Stimulated activated CD4-positive, alpha-beta T cell treated with anti-CD3 and anti-CD28 coated beads, Interleukin-1b, Interleukin-23, amount 100 ng/mL, for 1 hour (primary cell): ENCODE results near the gene XYLT2.
"Not testable (repeated sequence)": the region's sequence is repeated elsewhere in the genome, so short reads cannot be mapped to it uniquely, and the experiment has no call there.

Experiments used
- DNase-seq, 2 donors: peaks; one replicate each; pipeline ENCODE4 v3.0.0-alpha.2; 2020; ENCODE audit warnings: low read depth in 2 of 2

XYLT2 gene

DNA sequence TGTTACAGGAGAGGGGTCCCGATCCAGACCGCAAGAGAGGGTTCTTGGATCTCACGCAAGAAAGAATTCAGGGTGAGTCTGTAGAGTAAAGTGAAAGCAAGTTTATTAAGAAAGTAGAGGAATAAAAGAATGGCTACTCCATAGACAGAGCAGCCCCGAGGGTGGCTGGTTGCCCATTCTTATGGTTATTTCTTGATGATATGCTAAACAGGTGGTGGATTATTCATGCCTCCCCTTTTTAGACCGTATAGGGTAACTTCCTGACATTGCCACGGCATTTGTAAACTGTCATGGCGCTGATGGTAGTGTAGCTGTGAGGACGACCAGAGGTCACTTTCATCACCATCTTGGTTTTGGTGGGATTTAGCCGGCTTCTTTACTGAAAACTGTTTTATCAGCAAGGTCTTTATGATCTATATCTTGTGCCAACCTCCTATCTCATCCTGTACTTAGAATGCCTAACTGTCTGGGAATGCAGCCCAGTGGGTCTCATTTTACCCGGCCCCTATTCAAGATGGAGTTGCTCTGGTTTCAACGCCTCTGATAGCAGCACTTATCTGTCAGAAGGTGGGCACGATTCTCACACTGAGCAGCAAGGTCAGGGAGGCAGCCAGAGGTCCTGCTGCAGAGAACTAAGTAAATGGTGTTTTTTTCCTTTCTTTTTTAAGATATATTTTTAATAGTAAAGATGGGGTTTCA, 26.5 kb upstream of the XYLT2 start:
- DNase-seq: no peak

GRCh38 chr17:50322271-50322670, 23.7 kb upstream of the XYLT2 start:
- DNase-seq: no peak

DNA sequence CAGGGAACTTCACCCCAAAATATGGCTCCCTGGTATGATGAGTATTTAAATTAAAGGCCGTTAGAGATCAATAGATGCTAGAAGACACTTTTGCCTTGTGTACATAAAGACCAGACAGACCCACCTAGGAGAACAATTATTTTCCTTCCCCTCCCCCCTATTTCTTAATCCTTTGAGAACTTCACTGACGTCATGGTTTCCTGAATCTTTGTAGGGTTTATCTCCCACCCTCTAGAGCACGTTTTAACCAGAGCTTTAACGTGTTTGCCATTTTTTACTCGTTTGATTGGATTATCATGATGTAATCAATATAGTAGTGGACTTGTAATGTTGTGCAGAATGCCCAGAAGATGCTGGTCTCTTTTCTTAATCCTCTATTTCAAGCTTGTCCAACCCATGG, 22.9 kb upstream of the XYLT2 start:
- no peak for DNase-seq

GRCh38 chr17:50325906-50326305, 20.0 kb upstream of the XYLT2 start:
- no peak for DNase-seq

DNA sequence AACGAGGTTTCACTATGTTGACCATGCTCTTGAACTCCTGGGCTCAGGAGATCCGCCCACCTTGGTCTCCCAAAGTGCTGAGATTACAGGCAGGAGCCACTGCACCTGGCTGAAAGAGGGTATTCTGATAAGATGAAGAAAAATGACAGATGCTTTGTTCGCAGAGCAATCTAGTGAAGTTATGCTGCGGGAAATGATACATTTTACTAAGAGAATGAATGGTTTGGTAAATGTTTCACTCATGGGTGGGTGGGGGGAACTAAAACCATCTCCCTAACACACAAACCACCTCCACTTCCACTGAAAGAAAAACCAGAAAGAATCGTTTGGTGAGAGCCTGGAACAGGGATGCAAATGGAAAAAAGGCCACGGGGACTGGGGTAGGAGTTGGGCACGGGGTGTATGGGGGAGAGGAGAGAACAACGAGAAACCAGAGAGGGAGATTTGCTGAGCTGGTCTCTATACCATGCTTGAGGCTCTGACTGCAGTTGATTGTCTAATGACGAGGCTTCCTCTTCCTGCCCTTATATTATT, 19.0 kb upstream of the XYLT2 start:
- DNase-seq: no peak

DNA sequence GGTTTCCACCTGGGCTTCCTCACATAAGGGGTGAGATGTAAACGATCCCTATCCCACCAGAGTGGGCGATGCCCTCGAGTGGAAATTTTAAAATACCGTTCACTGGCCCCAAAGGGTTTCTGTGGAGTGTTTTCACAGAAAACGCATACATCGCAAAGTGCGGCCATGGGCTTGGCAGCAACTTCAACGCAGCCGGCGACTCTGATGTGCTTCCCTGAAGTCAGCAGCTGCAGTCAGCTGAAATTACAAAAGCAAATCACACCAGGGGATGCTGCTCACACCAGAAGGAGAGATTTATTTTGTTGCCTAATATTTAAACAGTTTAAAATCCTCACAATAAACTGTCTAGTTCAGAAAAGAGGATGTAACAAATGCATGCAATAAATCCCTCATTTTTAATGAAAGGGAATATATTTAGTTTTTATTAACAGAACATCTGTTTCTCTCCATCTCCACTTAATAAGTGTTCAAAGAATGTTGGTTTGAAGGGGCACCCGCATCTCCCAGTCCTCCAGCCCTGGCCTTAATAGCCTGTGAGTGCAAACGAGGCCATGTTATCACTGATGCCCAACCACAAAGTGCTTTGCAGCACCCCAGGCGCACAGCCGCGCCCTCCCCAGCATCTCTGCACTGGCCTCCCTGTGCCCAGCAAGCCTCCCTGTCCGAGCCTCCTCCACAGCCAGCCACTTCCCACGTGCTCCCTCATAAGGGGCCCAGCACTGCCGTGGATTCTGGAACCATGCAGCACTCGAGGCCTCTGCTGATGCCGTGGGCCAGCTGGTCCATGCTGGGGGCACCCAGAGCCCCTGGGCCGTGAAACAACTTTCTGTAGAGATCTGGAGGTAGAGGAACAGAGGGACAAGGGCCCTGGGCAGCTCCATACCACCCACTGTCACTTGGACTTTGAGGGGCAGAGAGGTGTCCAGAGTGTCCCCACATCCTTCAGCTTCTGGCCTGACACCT, 17.3 kb upstream of the XYLT2 start:
- no peak for DNase-seq

DNA sequence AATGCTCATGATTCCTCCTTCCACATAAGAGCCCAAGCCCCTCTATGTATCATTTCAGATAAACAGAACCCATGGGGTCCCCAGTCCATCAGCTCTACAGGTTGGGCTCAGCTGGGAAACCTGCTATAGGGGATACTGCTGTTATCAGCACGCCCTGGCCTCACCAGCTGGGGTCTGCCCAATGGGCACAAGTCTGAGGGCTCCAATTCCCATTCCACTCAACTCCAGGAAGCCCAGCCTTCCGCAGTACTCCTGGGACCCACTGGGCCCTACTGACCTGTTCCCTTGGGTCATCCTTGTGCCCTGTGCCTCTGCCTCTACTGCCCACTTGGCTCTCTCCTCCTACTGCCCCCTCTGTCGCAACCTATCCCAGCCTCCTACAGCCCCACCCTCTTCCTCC, 16.2 kb upstream of the XYLT2 start:
- DNase-seq: no peak

DNA sequence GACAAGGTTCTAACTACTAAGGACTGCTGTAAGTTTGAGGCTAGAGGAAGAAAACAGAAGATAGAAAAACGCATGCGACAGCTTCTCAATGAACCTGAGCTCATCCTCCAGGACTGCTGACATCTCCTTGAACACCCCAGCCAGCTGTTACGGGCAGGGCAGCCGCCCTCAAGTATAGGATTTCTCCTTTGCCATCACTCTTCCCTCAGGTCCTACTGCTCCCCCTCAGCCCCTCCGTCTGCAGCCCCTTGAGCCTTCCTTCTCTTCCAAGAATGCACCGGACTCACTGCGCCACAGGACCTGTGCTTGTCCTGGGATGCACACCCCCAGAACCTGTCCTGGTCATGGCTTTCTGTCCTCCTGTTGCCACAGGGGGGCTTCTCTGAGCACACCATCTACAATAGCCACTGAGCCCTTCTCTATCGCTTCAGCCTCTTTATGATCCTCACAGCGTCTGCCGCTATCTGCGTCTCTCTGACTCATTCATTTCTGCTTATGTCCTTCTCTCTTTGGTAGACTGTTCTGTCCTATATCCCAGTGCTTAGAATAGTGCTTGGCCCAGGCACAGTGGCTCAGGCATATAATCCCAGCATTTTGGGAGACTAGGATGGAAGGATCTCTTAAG, 15.7 kb upstream of the XYLT2 start:
- no peak for DNase-seq

GRCh38 chr17:50331085-50331791, 14.7 kb upstream of the XYLT2 start:
- no peak for DNase-seq

- DNase-seq: no peak
Observed at GRCh38 chr17:50332196-50332595, 13.7 kb upstream of the XYLT2 start.

DNA sequence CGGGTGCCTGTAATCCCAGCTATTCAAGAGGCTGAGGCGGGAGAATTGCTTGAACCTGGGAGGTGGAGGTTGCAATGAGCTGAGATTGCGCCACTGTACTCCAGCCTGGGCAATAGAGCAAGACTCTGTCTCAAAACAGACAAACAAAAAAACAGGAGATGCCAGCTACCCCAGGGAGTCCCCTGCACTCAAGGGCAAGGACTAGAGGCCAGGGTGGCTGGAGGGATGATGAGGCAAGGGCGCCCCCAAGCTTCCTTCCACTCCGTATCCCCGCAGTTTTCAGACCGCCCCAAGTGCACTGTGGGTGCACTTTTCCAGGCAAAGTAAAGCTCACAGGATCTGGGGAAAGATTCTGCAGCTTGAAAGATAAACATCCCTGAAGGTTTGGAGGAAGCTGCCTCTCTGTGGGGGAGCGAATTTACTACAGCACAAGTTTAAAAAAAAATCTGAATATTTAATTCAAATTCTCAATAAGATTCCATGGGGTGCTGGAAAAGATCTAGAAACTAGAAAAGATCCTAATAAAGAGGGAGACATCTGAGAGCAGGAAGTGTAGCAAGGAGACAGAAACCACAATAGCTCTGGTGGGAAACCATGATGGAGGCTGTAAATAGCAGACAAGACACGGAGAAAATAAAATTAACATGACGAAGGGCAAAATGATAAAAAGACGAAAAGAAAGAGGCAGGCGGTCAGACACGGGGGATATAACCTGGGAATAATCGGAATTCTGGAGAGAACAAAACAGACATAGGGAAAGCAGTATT, 12.5 kb upstream of the XYLT2 start:
- not testable (repeated sequence) for DNase-seq

- no peak for DNase-seq
Observed at GRCh38 chr17:50337956-50338355, 8.0 kb upstream of the XYLT2 start.

DNA sequence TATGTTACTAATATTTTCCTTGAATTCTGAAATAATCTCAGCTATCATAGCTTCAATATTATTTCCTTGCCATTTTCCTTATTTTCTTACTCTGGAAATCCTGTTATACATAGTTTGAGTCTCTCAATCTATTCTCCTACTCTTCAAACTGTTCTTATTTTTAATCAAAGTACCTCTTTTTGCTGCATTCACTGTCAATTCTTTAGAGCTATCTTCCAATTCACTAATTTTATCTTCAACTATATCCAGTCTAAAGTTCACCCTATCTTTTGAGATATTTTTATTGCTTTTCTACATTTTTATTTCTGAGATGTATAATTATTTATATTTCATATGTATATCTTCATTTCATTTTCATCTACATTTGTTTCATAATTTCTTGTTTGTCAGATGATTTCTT, 7.3 kb upstream of the XYLT2 start:
- no peak for DNase-seq

- DNase-seq: no peak
Observed at GRCh38 chr17:50339381-50339780, 6.5 kb upstream of the XYLT2 start.

- no peak for DNase-seq
Observed at GRCh38 chr17:50344731-50345365, 1.1 kb upstream of the XYLT2 start.

DNA sequence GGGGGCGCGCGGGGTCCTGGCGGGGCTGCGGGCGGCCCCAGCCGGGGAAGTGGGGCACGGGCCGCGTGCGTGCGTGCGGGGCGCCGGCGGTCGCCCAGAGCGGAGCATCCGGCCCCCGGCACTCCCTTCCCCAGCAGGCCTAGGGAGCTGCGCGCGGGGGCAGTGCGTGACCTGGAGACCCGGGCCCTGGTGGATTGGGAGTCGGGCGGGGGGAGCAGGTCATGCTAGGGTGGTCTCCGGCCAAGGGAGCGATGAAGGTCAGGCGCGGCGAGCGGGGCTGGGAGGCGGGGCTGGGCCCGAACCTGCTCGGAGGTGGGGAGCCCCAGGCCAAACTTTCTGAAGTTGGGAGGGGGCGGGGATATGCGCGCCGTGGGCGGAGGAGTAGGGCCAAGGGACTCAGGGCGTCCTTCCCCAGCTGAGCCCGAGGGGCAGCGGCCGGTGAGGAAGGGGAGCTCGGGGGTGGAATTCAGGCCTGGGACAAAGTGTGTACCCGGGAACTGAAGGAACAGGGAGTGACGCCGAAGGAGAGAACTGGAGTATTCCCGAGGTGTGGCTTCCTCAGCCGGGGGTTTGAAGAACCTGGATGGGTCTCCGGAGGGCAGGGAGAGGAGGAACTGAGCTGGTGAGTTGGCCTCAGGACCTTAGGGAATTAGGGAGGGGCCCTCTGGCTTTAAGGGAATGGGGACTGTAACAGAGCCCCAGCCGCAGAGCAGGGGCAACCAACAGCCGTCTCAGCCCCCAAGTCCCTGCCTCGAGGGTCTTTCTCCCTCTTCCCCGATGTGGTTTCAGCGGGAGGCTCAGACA, 589 bp downstream of the XYLT2 start:
- peak in 1 of 2 donors; percentile 28 for DNase-seq

GRCh38 chr17:50347117-50347893, 1.4 kb downstream of the XYLT2 start:
- no peak for DNase-seq

GRCh38 chr17:50347894-50348291, 2.0 kb downstream of the XYLT2 start:
- no peak for DNase-seq
